Trophoblast cell (in vitro differentiated cells and primary cell): ENCODE results near the gene PTPRM.

Experiments
- DNase-seq, 2 donors: peaks; one replicate each; pipeline ENCODE4 v3.0.0-alpha.2; 2016
- H2AFZ ChIP-seq: 2 replicates; pipeline ENCODE4 v1.6.1; 2013; ENCODE audit warnings: low read length, moderate library complexity, mild to moderate bottlenecking; ENCODE audit not compliant: insufficient read depth, poor library complexity
- H2AK5ac ChIP-seq: 2 replicates; pipeline ENCODE4 v1.6.1; 2013; ENCODE audit warnings: mild to moderate bottlenecking, low read length
- H2BK120ac ChIP-seq: 2 replicates; pipeline ENCODE4 v1.6.1; 2013; ENCODE audit warnings: low read length, mild to moderate bottlenecking, moderate library complexity; ENCODE audit not compliant: insufficient read depth, poor library complexity
- H2BK12ac ChIP-seq: 2 replicates; pipeline ENCODE4 v1.6.1; 2013; ENCODE audit warnings: mild to moderate bottlenecking, low read length, moderate library complexity
- H2BK5ac ChIP-seq: 2 replicates; pipeline ENCODE4 v1.6.1; 2013; ENCODE audit warnings: low read length, low read depth, moderate library complexity, mild to moderate bottlenecking; ENCODE audit not compliant: poor library complexity
- H3K14ac ChIP-seq: 2 replicates; pipeline ENCODE4 v1.6.1; 2013; ENCODE audit warnings: mild to moderate bottlenecking, low read length
- H3K18ac ChIP-seq: 2 replicates; pipeline ENCODE4 v1.6.1; 2013; ENCODE audit warnings: mild to moderate bottlenecking, low read length
- H3K23ac ChIP-seq: 2 replicates; pipeline ENCODE4 v1.6.1; 2013; ENCODE audit warnings: low read length
- H3K27ac ChIP-seq: 2 replicates; pipeline ENCODE4 v1.5.1; 2013; ENCODE audit warnings: low read depth, mild to moderate bottlenecking, inconsistent platforms, low read length, moderate library complexity
- H3K27me3 ChIP-seq: 2 replicates; pipeline ENCODE4 v1.6.1; 2013; ENCODE audit warnings: inconsistent platforms, mild to moderate bottlenecking, low read length, moderate library complexity; ENCODE audit not compliant: insufficient read depth
- H3K36me3 ChIP-seq, 2 experiments: 1 replicate in 1 of 2; 2 replicates in 1 of 2; pipeline ENCODE4 v1.6.1; 2013; ENCODE audit warnings: low read length in 2 of 2, mild to moderate bottlenecking in 2 of 2, moderate library complexity in 1 of 2; ENCODE audit not compliant: insufficient read depth in 2 of 2, control insufficient read depth in 1 of 2
- H3K4ac ChIP-seq: 2 replicates; pipeline ENCODE4 v1.6.1; 2013; ENCODE audit warnings: low read depth, mild to moderate bottlenecking, low read length, moderate library complexity
- H3K4me1 ChIP-seq, 2 experiments: 1 replicate in 1 of 2; 2 replicates in 1 of 2; pipeline ENCODE4 v1.6.1; 2013; ENCODE audit warnings: low read length in 2 of 2, mild to moderate bottlenecking in 2 of 2, moderate library complexity in 1 of 2; ENCODE audit not compliant: insufficient read depth in 2 of 2, control insufficient read depth in 1 of 2
- H3K4me2 ChIP-seq: 2 replicates; pipeline ENCODE4 v1.6.1; 2013; ENCODE audit warnings: inconsistent platforms, mild to moderate bottlenecking, low read length, moderate library complexity
- H3K4me3 ChIP-seq: 2 replicates; pipeline ENCODE4 v1.5.1; 2013; ENCODE audit warnings: mild to moderate bottlenecking, low read depth, low read length, inconsistent platforms
- H3K79me1 ChIP-seq: one replicate; pipeline ENCODE4 v1.6.1; 2013; ENCODE audit warnings: low read length
- H3K79me2 ChIP-seq: 2 replicates; pipeline ENCODE4 v1.6.1; 2013; ENCODE audit warnings: low read length, mild to moderate bottlenecking; ENCODE audit not compliant: control insufficient read depth, insufficient read depth, poor library complexity
- H3K9ac ChIP-seq: 2 replicates; pipeline ENCODE4 v1.6.1; 2013; ENCODE audit warnings: mild to moderate bottlenecking, low read length
- H3K9me3 ChIP-seq: 2 replicates; pipeline ENCODE4 v1.6.1; 2013; ENCODE audit warnings: low read depth, mild to moderate bottlenecking, control low read depth, inconsistent platforms, low read length; ENCODE audit not compliant: insufficient read depth
- H4K12ac ChIP-seq: 2 replicates; pipeline ENCODE4 v1.6.1; 2013; ENCODE audit warnings: low read depth, mild to moderate bottlenecking, low read length, moderate library complexity
- H4K8ac ChIP-seq: 2 replicates; pipeline ENCODE4 v1.6.1; 2013; ENCODE audit warnings: low read depth, mild to moderate bottlenecking, low read length, moderate library complexity
- H4K91ac ChIP-seq: one replicate; pipeline ENCODE4 v1.6.1; 2013; ENCODE audit warnings: low read depth, mild to moderate bottlenecking, low read length, moderate library complexity
- WGBS: extraction: QIAGEN DNeasy Blood & Tissue Kit; methylation state at CpG from one replicate; pipeline ENCODE4 v1.1.7; 2013; ENCODE audit warnings: missing lambda C conversion rate; ENCODE audit not compliant: insufficient read length, insufficient coverage; ENCODE audit errors: extremely low coverage; 5-methylcytosine and 5-hydroxymethylcytosine counted together

PTPRM gene

DNA sequence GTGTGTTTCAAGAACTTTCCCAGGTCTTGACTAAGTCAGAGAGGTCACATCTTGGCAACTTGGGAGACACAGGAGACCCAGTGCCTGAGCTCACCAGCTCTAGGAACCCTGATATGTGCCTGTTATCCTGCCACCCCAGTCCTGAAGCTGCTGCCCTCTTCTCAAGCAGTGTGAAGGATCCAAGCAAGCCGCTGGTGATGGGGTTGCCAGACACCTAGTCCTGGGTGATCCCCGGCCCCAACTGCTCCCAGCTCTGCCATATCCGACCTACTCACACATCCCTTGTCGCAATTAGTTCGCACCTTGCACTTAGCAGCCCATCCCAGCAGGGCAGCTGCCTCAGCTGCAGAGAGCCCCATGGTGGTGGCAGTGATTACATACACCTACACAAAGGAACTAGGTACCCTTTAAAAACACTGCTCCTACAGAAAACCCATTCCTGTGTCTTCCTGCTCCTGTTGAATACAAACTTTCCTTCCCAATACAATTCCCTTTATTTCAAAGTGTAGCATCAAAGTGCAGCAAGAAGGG, 794.9 kb downstream of the PTPRM start:
- H3K4me1 ChIP-seq: no peaks in the 10 kb centered on the region
- H3K14ac ChIP-seq: no peak overlapping the region
- no peak overlapping the region for H2AFZ ChIP-seq
- no CpG with 5 or more reads among the region's 5 CpGs for WGBS
- no peak overlapping the region for H3K4me2 ChIP-seq
- H4K12ac ChIP-seq: no peak overlapping the region
- no peak for DNase-seq
- H3K27me3 ChIP-seq: no peaks in the 10 kb centered on the region
- no peak overlapping the region for H3K4me3 ChIP-seq
- no peak overlapping the region for H3K23ac ChIP-seq
- no peaks in the 10 kb centered on the region for H3K9me3 ChIP-seq
- no peak overlapping the region for H3K9ac ChIP-seq
- no peaks in the 10 kb centered on the region for H3K79me2 ChIP-seq
- H3K18ac ChIP-seq: no peak overlapping the region
- no peaks in the 10 kb centered on the region for H3K79me1 ChIP-seq
- no peak overlapping the region for H3K4ac ChIP-seq
- H4K91ac ChIP-seq: no peak overlapping the region
- no peak overlapping the region for H4K8ac ChIP-seq
- H3K36me3 ChIP-seq: peaks cover 0 to 2% of the 10 kb centered on the region in 2 experiments
- no peak overlapping the region for H2BK120ac ChIP-seq
- H3K27ac ChIP-seq: no peak overlapping the region
- no peak overlapping the region for H2BK5ac ChIP-seq
- no peak overlapping the region for H2BK12ac ChIP-seq
- no peak overlapping the region for H2AK5ac ChIP-seq

DNA sequence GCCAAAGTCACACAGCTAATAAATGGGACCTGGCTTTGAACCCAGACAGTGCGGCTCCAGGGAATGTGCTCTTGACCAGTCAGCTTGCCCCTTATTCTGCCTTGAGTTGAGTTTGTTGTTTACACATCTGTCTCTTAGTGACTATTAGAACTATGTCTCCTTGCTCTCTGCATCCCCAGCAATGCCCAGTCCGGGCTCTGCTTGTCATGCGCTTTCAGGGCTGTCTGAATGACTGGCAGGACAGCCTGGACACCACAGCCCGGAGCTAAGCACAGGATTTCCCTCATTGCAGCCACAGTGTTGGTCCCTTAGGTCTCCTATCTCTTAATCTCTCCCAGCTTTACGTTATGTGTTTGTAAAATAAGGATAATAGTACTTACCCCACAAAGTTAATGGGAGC, 795.7 kb downstream of the PTPRM start:
- Histone ChIP-seq H4K8ac (no peak overlapping the region), H3K27ac (no peak overlapping the region), H3K14ac (no peak overlapping the region), H2BK120ac (no peak overlapping the region), H2BK5ac (no peak overlapping the region), H2AFZ (no peak overlapping the region), H4K12ac (no peak overlapping the region), H3K4me3 (no peak overlapping the region), H3K4me2 (no peak overlapping the region), H3K9ac (no peak overlapping the region), H2AK5ac (no peak overlapping the region), H3K27me3 (no peaks in the 10 kb centered on the region), H3K18ac (no peak overlapping the region), H3K79me2 (no peaks in the 10 kb centered on the region), H4K91ac (no peak overlapping the region), H3K4ac (no peak overlapping the region), H2BK12ac (no peak overlapping the region), H3K36me3 (peaks cover 0 to 2% of the 10 kb centered on the region in 2 experiments), H3K4me1 (peaks cover 0 to 2% of the 10 kb centered on the region in 2 experiments), H3K23ac (no peak overlapping the region), H3K9me3 (no peaks in the 10 kb centered on the region), H3K79me1 (no peaks in the 10 kb centered on the region)
- no CpG with 5 or more reads among the region's 5 CpGs for WGBS
- DNase-seq: peak in 1 of 2 donors; percentile 42

DNA sequence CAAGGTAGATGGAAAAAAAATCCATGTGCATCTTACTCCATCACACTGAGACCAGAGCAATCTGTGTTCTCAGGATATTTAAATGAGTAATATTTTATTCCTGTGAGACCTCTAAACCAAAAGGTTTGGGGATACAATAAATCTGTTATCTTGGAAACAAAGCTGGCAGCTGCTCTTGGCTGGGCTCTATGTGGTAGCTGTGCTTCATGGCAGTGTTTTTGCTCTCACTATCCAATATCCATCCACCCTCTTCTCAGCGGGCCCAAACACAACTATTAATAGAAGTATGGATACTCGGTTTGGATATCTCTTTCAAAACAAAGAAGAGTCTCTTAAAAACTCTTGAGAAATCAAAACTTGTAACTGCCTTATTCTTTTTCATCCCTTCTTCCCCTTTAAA, 797.3 kb downstream of the PTPRM start:
- no peak overlapping the region for H3K4me3 ChIP-seq
- no peak overlapping the region for H3K4ac ChIP-seq
- no peak overlapping the region for H3K23ac ChIP-seq
- H3K18ac ChIP-seq: no peak overlapping the region
- no peaks in the 10 kb centered on the region for H3K9me3 ChIP-seq
- no peak overlapping the region for H2BK120ac ChIP-seq
- no peak overlapping the region for H3K14ac ChIP-seq
- peaks cover 0 to 2% of the 10 kb centered on the region in 2 experiments for H3K36me3 ChIP-seq
- no peak overlapping the region for H3K4me2 ChIP-seq
- no peak overlapping the region for H4K91ac ChIP-seq
- H2BK5ac ChIP-seq: no peak overlapping the region
- H3K9ac ChIP-seq: no peak overlapping the region
- no peak for DNase-seq
- no peak overlapping the region for H2AK5ac ChIP-seq
- H4K8ac ChIP-seq: no peak overlapping the region
- no peaks in the 10 kb centered on the region for H3K79me2 ChIP-seq
- H3K27ac ChIP-seq: no peak overlapping the region
- H3K27me3 ChIP-seq: no peaks in the 10 kb centered on the region
- H2BK12ac ChIP-seq: no peak overlapping the region
- no peak overlapping the region for H2AFZ ChIP-seq
- H3K4me1 ChIP-seq: peaks cover 0 to 2% of the 10 kb centered on the region in 2 experiments
- H4K12ac ChIP-seq: no peak overlapping the region
- H3K79me1 ChIP-seq: no peaks in the 10 kb centered on the region
- no CpG with 5 or more reads among the region's 2 CpGs for WGBS

DNA sequence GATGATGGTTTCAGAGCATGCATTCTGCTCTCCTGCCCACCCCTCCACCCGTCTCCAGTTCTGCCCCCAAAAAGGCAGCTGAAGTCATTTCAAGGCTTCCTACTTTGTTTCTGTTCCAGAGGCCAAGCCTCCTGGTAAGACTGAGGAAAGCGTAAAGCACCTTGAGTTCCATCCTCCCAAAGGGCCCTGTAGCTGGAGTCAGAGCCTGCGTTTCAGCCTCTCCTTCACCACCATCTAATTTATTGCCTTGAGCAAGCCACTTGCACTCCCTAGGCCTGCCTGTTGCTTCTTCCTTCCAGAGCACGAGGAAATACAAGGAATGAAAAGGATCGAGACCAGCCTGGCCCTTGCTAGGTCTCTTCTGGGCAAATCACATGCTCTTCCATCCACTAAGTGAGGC, 797.9 kb downstream of the PTPRM start:
- Histone ChIP-seq H3K79me2 (no peaks in the 10 kb centered on the region), H3K4me2 (no peak overlapping the region), H4K8ac (no peak overlapping the region), H4K91ac (no peak overlapping the region), H3K23ac (no peak overlapping the region), H2BK120ac (no peak overlapping the region), H3K4ac (no peak overlapping the region), H3K79me1 (no peaks in the 10 kb centered on the region), H3K27ac (no peak overlapping the region), H3K4me3 (no peak overlapping the region), H3K36me3 (peaks cover 0 to 2% of the 10 kb centered on the region in 2 experiments), H3K18ac (no peak overlapping the region), H3K4me1 (peaks cover 0 to 2% of the 10 kb centered on the region in 2 experiments), H3K14ac (no peak overlapping the region), H4K12ac (no peak overlapping the region), H3K9ac (no peak overlapping the region), H3K9me3 (no peaks in the 10 kb centered on the region), H2AFZ (no peak overlapping the region), H2BK5ac (no peak overlapping the region), H2AK5ac (no peak overlapping the region), H3K27me3 (no peaks in the 10 kb centered on the region), H2BK12ac (no peak overlapping the region)
- no CpG with 5 or more reads among the region's 5 CpGs for WGBS
- no peak for DNase-seq
